ENCODE data around the gene MBOAT1. TPM values are rescaled to one million over a fixed set of nuclear protein-coding genes. Genes with fewer than 3 reads are reported as not detected.
A peak's percentile ranks its signal among the peaks of the same experiment; 100 is the strongest.

MBOAT1 gene
- 10 to 100 TPM in 1 of 2 donors, 1 to 10 TPM in 1; 4.6 to 10.1 TPM for total RNA-seq

- peaks cover 29% of the 10 kb centered on the region for H3K4me1 ChIP-seq
- DNase-seq (peak; percentile 84 to 92 (median 88)), ATAC-seq (peak; percentile 94)
- H3K36me3 ChIP-seq (replicated peaks in 1 of 2; ENCODE audit: insufficient read depth in 1 of 2, low read depth in 2 of 2), result no peaks in the 10 kb centered on the region
- intact Hi-C loops (cut with DNase I), result no loop called here
- peak; percentile 75 to 85 (median 80) for TF ChIP-seq POLR2A (IDR thresholded peaks at IDR 0.05)
- peak in 2 of 7 experiments; percentile 23 to 33 for TF ChIP-seq CTCF (IDR thresholded peaks at IDR 0.05)
- peak within 1 kb of the TSS; percentile 47 to 76 for H3K4me3 ChIP-seq
- H3K27me3 ChIP-seq, result no peaks in the 10 kb centered on the region
- H3K27ac ChIP-seq, result peak within 1 kb of the TSS; percentile 78 to 94 (median 90)
- no peaks in the 10 kb centered on the region for H3K9me3 ChIP-seq
- 0 to 1% methylated on average over 23 to 53 of the region's 60 CpGs for WGBS, 2 donors
Observed at GRCh38 chr6:20212392-20213111, at the start of gene MBOAT1. TSS of gene MBOAT1 (minus strand) at chr6:20212469. CDS start at chr6:20212234, 235 bp downstream.

- intact Hi-C loops (cut with DNase I), result no loop called here
- DNase-seq, result no peak
- no peak for ATAC-seq
- no peaks in the 10 kb centered on the region for H3K4me1 ChIP-seq
- no peaks in the 10 kb centered on the region for H3K36me3 ChIP-seq (replicated peaks in 1 of 2; ENCODE audit: insufficient read depth in 1 of 2, low read depth in 2 of 2)
- H3K27me3 ChIP-seq, result no peaks in the 10 kb centered on the region
- H3K9me3 ChIP-seq, result no peaks in the 10 kb centered on the region
- H3K4me3 ChIP-seq, result no peak overlapping the region
- no peak overlapping the region for H3K27ac ChIP-seq
- TF ChIP-seq POLR2A (IDR thresholded peaks at IDR 0.05), result no peak
- no peak for TF ChIP-seq CTCF (IDR thresholded peaks at IDR 0.05)
- 66 to 81% methylated on average over 2 of the region's 2 CpGs for WGBS, 2 donors
Observed at GRCh38 chr6:20261685-20262084, 49.4 kb upstream of the MBOAT1 start.

GRCh38 chr6:20260360-20260759 is 48.1 kb upstream of the MBOAT1 start:
- Histone ChIP-seq H3K36me3 (replicated peaks in 1 of 2; ENCODE audit: insufficient read depth in 1 of 2, low read depth in 2 of 2) (no peaks in the 10 kb centered on the region), H3K4me1 (no peaks in the 10 kb centered on the region), H3K9me3 (no peaks in the 10 kb centered on the region), H3K27ac (no peak overlapping the region), H3K4me3 (no peak overlapping the region), H3K27me3 (no peaks in the 10 kb centered on the region)
- ATAC-seq (no peak), DNase-seq (no peak)
- intact Hi-C loops (cut with DNase I), result no loop called here
- no peak for TF ChIP-seq POLR2A (IDR thresholded peaks at IDR 0.05)
- no peak for TF ChIP-seq CTCF (IDR thresholded peaks at IDR 0.05)
- 85% methylated on average over 7 of the region's 7 CpGs; no CpG with 5 or more reads in 1 of the 2 donors for WGBS, 2 donors

GRCh38 chr6:20259316-20260049 is 47.2 kb upstream of the MBOAT1 start:
- H3K4me3 ChIP-seq, result no peak overlapping the region
- no peak overlapping the region for H3K27ac ChIP-seq
- no peak for TF ChIP-seq POLR2A (IDR thresholded peaks at IDR 0.05)
- TF ChIP-seq CTCF (IDR thresholded peaks at IDR 0.05), result no peak
- no peak for DNase-seq
- H3K9me3 ChIP-seq, result no peaks in the 10 kb centered on the region
- H3K4me1 ChIP-seq, result no peaks in the 10 kb centered on the region
- WGBS, 2 donors, result 95 to 96% methylated on average over 23 to 48 of the region's 48 CpGs
- intact Hi-C loops (cut with DNase I), result no loop called here
- no peak for ATAC-seq
- no peaks in the 10 kb centered on the region for H3K36me3 ChIP-seq (replicated peaks in 1 of 2; ENCODE audit: insufficient read depth in 1 of 2, low read depth in 2 of 2)
- no peaks in the 10 kb centered on the region for H3K27me3 ChIP-seq
